ENCODE results near the gene SYT9. TPM values are rescaled to one million over a fixed set of nuclear protein-coding genes. Genes with fewer than 3 reads are reported as not detected.

Gene SYT9
- total and polyA plus RNA-seq, 4 donors, result 0.05 to 5.4 (median 2.6) TPM

DNA sequence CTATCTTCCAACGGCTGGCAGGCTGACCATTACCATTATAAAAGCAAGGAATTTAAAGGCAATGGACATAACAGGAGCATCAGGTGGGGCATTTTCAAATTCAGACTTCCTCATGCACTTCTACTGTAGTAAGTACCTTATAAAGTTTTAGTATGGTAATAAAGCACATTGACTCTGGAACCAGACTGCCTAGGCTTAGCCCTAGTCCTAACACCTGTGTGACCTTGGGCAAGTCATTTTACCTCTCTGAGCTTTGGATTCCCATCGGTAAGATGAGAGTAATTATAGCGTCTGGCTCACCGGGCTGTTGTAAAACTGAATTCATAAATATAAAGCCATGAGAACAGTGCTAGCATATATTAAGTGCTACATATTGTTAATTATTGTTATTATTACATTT lies 164.4 kb downstream of the SYT9 start:
- Histone ChIP-seq H3K9me3 (ENCODE audit: control insufficient read depth in 4 of 4, low read length in 3 of 4) (no peaks in the 10 kb centered on the region), H3K9ac (ENCODE audit: low read depth in 1 of 2, low read length in 2 of 2) (no peak overlapping the region), H3K4me3 (ENCODE audit: low read depth in 1 of 3, low read length in 3 of 3) (no peak overlapping the region), H3K36me3 (ENCODE audit: control insufficient read depth in 4 of 4, insufficient read depth in 3 of 4, low read depth in 1 of 4, low read length in 3 of 4) (peaks cover 0 to 1% (median 0%) of the 10 kb centered on the region in 4 donors), H3K27me3 (ENCODE audit: control insufficient read depth in 4 of 4, insufficient read depth in 4 of 4, low read length in 3 of 4) (no peaks in the 10 kb centered on the region), H3K4me1 (ENCODE audit: control insufficient read depth in 4 of 4, insufficient read depth in 4 of 4, low read length in 3 of 4) (no peaks in the 10 kb centered on the region), H3K27ac (ENCODE audit: low read depth in 1 of 2, low read length in 2 of 2) (no peak overlapping the region)
- TF ChIP-seq NR2F2 (IDR thresholded peaks at IDR 0.05) (no peak), FOXA2 (IDR thresholded peaks at IDR 0.05) (no peak), SP1 (IDR thresholded peaks at IDR 0.05) (no peak), TAF1 (conservative IDR thresholded peaks at IDR 0.05) (no peak), GABPA (IDR thresholded peaks at IDR 0.05 in 1 of 2, conservative IDR thresholded peaks at IDR 0.05 in 1 of 2) (no peak), HNF4G (IDR thresholded peaks at IDR 0.05) (no peak), FOXA1 (IDR thresholded peaks at IDR 0.05) (no peak), JUND (IDR thresholded peaks at IDR 0.05) (no peak), EGR1 (IDR thresholded peaks at IDR 0.05; ENCODE audit: low read depth in 2 of 2) (no peak), RXRA (IDR thresholded peaks at IDR 0.05) (no peak)
- TF ChIP-seq, protein P1, sequence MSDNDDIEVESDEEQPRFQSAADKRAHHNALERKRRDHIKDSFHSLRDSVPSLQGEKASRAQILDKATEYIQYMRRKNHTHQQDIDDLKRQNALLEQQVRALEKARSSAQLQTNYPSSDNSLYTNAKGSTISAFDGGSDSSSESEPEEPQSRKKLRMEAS (IDR thresholded peaks at IDR 0.05), result no peak
- TF ChIP-seq, protein P2, sequence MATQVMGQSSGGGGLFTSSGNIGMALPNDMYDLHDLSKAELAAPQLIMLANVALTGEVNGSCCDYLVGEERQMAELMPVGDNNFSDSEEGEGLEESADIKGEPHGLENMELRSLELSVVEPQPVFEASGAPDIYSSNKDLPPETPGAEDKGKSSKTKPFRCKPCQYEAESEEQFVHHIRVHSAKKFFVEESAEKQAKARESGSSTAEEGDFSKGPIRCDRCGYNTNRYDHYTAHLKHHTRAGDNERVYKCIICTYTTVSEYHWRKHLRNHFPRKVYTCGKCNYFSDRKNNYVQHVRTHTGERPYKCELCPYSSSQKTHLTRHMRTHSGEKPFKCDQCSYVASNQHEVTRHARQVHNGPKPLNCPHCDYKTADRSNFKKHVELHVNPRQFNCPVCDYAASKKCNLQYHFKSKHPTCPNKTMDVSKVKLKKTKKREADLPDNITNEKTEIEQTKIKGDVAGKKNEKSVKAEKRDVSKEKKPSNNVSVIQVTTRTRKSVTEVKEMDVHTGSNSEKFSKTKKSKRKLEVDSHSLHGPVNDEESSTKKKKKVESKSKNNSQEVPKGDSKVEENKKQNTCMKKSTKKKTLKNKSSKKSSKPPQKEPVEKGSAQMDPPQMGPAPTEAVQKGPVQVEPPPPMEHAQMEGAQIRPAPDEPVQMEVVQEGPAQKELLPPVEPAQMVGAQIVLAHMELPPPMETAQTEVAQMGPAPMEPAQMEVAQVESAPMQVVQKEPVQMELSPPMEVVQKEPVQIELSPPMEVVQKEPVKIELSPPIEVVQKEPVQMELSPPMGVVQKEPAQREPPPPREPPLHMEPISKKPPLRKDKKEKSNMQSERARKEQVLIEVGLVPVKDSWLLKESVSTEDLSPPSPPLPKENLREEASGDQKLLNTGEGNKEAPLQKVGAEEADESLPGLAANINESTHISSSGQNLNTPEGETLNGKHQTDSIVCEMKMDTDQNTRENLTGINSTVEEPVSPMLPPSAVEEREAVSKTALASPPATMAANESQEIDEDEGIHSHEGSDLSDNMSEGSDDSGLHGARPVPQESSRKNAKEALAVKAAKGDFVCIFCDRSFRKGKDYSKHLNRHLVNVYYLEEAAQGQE (IDR thresholded peaks at IDR 0.05), result no peak
- TF ChIP-seq, protein P3, sequence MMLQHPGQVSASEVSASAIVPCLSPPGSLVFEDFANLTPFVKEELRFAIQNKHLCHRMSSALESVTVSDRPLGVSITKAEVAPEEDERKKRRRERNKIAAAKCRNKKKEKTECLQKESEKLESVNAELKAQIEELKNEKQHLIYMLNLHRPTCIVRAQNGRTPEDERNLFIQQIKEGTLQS (IDR thresholded peaks at IDR 0.05), result no peak
- TF ChIP-seq, protein P4, sequence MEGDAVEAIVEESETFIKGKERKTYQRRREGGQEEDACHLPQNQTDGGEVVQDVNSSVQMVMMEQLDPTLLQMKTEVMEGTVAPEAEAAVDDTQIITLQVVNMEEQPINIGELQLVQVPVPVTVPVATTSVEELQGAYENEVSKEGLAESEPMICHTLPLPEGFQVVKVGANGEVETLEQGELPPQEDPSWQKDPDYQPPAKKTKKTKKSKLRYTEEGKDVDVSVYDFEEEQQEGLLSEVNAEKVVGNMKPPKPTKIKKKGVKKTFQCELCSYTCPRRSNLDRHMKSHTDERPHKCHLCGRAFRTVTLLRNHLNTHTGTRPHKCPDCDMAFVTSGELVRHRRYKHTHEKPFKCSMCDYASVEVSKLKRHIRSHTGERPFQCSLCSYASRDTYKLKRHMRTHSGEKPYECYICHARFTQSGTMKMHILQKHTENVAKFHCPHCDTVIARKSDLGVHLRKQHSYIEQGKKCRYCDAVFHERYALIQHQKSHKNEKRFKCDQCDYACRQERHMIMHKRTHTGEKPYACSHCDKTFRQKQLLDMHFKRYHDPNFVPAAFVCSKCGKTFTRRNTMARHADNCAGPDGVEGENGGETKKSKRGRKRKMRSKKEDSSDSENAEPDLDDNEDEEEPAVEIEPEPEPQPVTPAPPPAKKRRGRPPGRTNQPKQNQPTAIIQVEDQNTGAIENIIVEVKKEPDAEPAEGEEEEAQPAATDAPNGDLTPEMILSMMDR (IDR thresholded peaks at IDR 0.05; ENCODE audit: low read depth, low read length, missing input control), result no peak
- no peak for DNase-seq (ENCODE audit: low spot score)
- WGBS, result 35% methylated on average over 4 of the region's 4 CpGs

DNA sequence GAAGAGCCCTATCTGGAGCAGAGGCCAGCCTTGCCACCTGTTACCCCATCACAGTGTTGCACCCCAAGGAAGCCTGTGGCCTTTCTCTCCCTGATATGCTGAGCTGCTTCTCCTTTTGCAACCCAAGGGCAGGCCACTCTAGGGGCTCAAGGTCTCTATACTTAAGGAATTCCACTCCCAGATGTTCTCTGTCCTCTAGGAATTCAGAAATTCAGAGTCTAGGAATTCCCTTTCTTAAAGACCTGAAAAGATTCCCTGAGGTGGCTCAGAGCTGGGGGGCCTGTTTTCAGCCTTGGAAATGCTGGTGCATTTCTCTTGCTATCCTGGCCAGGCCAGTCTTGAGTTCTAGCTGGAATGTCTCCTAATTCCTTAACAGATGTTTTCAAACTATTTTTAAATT lies 165.6 kb downstream of the SYT9 start:
- no peak for DNase-seq (ENCODE audit: low spot score)
- H3K27me3 ChIP-seq (ENCODE audit: control insufficient read depth in 4 of 4, insufficient read depth in 4 of 4, low read length in 3 of 4), result no peaks in the 10 kb centered on the region
- peaks cover 0 to 1% (median 0%) of the 10 kb centered on the region in 4 donors for H3K36me3 ChIP-seq (ENCODE audit: control insufficient read depth in 4 of 4, insufficient read depth in 3 of 4, low read depth in 1 of 4, low read length in 3 of 4)
- no peak overlapping the region for H3K9ac ChIP-seq (ENCODE audit: low read depth in 1 of 2, low read length in 2 of 2)
- no peaks in the 10 kb centered on the region for H3K9me3 ChIP-seq (ENCODE audit: control insufficient read depth in 4 of 4, low read length in 3 of 4)
- no peak overlapping the region for H3K27ac ChIP-seq (ENCODE audit: low read depth in 1 of 2, low read length in 2 of 2)
- H3K4me1 ChIP-seq (ENCODE audit: control insufficient read depth in 4 of 4, insufficient read depth in 4 of 4, low read length in 3 of 4), result no peaks in the 10 kb centered on the region
- H3K4me3 ChIP-seq (ENCODE audit: low read depth in 1 of 3, low read length in 3 of 3), result no peak overlapping the region
- no peak for TF ChIP-seq TAF1 (conservative IDR thresholded peaks at IDR 0.05)
- no peak for TF ChIP-seq RXRA (IDR thresholded peaks at IDR 0.05)
- TF ChIP-seq, protein P1 (IDR thresholded peaks at IDR 0.05), result no peak
- no peak for TF ChIP-seq RAD21 (IDR thresholded peaks at IDR 0.05)
- TF ChIP-seq, protein P3 (IDR thresholded peaks at IDR 0.05), result no peak
- TF ChIP-seq GABPA (IDR thresholded peaks at IDR 0.05 in 1 of 2, conservative IDR thresholded peaks at IDR 0.05 in 1 of 2), result no peak
- TF ChIP-seq, protein P2 (IDR thresholded peaks at IDR 0.05), result no peak
- TF ChIP-seq JUND (IDR thresholded peaks at IDR 0.05), result no peak
- TF ChIP-seq, protein P4 (IDR thresholded peaks at IDR 0.05; ENCODE audit: low read depth, low read length, missing input control), result no peak
- TF ChIP-seq HNF4G (IDR thresholded peaks at IDR 0.05), result no peak
- no peak for TF ChIP-seq NR2F2 (IDR thresholded peaks at IDR 0.05)
- TF ChIP-seq YY1 (IDR thresholded peaks at IDR 0.05), result no peak
- no peak for TF ChIP-seq SP1 (IDR thresholded peaks at IDR 0.05)

Measured in liver (tissue), 9 donors.